GM10266 (cell line): Measurements from ENCODE around the gene TCF3.

Experiments
- DNase-seq: peaks from one replicate; pipeline ENCODE4 v3.0.0; 2012; ENCODE audit errors: extremely low spot score
- TF ChIP-seq, protein P1 (sequence below): IDR thresholded peaks from 2 replicates; pipeline ENCODE4 v1.5.1; 2012; ENCODE audit warnings: mild to moderate bottlenecking, low read depth; ENCODE audit not compliant: control insufficient read depth, insufficient read depth; ENCODE audit errors: missing control alignments

Gene TCF3

DNA sequence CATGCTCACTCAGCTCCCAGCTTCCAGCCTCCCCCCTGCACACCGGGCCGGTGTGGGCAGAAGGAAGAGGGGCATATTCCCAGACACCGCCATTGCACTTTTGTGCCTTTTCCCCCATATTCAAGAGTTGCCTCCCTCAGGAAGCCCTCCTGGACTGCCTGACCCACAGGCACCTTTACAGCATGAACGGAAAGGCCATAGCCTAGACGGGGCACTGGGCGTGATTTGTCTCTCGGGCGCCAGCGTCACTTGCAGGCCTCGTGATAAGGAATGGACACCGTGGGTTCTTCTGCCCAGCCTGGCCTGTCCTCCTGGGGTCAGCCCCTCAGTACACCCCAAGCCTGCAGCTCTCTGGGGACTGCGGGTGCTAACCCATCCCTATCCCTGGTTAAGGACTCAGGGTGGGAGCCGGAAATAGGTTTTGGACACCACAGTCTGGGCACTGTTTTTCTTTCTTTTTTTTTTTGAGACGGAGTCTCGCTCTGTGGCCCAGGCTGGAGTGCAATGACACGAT, 46.2 kb downstream of the TCF3 start:
- TF ChIP-seq, protein P1, sequence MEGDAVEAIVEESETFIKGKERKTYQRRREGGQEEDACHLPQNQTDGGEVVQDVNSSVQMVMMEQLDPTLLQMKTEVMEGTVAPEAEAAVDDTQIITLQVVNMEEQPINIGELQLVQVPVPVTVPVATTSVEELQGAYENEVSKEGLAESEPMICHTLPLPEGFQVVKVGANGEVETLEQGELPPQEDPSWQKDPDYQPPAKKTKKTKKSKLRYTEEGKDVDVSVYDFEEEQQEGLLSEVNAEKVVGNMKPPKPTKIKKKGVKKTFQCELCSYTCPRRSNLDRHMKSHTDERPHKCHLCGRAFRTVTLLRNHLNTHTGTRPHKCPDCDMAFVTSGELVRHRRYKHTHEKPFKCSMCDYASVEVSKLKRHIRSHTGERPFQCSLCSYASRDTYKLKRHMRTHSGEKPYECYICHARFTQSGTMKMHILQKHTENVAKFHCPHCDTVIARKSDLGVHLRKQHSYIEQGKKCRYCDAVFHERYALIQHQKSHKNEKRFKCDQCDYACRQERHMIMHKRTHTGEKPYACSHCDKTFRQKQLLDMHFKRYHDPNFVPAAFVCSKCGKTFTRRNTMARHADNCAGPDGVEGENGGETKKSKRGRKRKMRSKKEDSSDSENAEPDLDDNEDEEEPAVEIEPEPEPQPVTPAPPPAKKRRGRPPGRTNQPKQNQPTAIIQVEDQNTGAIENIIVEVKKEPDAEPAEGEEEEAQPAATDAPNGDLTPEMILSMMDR: no peak
- DNase-seq: no peak

DNA sequence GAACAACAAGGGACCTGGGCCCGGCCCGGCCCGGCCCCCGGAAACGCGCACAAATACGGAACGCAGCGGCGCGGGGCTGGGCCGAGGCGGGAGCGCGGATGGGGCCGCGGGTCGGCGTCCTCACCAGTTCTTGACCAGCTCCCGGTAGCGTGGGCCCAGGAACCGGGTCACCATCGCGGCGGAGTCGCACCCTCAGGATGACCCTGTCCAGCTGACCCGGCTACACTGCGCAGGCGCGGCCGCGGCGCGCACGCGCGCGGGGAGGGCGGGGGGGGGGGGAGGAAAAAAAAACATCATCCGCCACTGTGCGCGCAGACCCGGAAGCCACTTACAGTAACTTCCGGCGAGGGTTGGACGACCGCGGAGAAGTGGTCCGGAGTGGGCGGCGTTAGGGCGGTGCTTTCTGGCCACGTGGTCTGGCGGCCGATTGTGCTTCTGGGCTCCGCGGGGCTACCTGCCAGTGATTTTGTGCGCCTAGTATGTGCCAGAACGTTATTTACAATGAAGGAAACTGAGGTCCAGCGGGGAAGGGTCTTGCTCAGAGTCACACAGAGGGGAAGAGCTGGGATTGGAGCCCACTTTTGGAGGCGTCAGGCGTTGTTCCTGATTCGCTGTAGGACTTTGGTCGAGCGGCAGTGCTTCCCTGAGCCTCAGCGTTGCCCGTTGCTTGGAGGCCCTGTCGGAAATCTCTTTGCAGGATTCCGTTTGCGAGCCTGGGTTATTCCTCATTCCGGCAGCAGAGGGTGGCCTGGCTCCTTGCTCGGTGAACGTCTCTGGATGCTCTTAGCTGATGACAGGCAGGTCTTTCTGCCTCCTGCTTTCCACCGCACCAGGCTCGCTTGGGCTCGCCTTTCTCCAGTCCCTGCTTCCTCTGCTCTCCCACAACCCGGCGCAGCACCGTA, 46.9 kb downstream of the TCF3 start, which contains the start of gene UQCR11:
Gene UQCR11 (minus strand): TSS at position 227 of the 902 bp plus-strand sequence. CDS start 53 bp downstream, at position 174.
- DNase-seq: peak; percentile 99
- TF ChIP-seq, protein P1: peak; percentile 71

DNA sequence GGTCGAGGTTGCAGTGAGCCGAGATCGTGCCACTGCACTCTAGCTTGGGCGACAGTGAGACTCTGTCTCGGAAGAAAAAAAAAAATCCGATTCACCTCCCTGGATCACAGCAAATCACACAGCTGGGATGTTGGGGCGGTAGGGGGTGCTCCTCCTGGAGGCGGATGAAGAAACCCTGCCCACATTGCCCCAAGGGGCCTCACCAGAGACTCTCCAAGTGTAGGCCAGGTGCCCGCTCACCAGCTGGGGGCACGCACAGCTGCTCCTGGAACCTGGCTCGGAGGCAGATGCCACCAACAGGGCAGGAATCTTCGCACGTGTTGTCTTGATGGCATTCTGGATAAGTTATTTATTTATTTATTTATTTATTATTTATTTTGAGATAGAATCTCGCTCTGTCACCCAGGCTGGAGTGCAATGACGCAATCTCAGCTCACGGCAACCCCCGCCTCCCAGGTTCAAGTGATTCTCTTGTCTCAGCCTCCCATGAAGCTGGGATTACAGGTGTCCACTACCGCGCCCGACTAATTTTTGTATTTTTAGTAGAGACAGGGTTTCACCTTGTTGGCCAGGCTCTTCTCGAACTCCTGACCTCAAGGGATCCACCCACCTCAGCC, 50.2 kb downstream of the TCF3 start:
- TF ChIP-seq, protein P1: no peak
- DNase-seq: no peak

DNA sequence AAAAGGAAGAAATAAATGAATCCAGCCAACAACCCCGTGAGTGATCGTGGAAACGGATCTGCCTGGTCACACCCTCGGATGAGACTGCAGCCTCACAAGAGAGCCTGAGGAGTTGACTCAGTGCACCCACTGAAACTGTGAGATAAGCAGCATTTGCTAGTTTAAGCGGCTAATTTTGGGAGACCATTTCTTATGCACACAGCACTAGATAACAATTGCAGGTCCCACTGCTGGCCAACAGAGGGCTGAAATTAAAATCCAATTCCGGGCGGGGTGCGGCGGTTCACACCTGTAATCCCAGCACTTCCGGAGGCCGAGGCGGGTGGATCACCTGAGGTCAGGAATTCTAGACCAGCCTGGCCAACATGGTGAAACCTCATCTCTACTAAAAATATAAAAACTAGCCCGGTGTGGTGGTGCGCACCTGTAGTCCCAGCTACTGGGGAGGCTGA, 50.8 kb downstream of the TCF3 start:
- no peak for DNase-seq
- TF ChIP-seq, protein P1: no peak

DNA sequence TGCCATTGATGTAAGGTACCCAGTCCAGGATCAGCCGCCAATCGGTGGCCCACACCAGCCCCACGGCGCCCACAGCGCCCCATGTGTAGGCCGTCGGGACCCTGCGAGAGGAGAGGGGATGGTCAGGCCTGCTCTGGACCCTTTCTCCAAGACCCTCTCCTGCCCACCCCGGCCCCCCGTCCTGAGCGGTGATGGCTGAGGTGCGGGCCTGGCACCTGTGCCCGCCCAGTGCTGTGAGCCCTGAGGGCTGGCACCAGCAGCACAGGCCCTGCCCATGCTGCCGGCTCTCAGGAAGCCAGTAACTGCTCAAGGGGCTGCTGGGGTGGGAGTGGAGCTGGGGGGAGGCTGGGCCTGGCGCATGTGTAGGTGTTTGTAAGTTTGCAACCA, 53.0 kb downstream of the TCF3 start:
- TF ChIP-seq, protein P1: no peak

DNA sequence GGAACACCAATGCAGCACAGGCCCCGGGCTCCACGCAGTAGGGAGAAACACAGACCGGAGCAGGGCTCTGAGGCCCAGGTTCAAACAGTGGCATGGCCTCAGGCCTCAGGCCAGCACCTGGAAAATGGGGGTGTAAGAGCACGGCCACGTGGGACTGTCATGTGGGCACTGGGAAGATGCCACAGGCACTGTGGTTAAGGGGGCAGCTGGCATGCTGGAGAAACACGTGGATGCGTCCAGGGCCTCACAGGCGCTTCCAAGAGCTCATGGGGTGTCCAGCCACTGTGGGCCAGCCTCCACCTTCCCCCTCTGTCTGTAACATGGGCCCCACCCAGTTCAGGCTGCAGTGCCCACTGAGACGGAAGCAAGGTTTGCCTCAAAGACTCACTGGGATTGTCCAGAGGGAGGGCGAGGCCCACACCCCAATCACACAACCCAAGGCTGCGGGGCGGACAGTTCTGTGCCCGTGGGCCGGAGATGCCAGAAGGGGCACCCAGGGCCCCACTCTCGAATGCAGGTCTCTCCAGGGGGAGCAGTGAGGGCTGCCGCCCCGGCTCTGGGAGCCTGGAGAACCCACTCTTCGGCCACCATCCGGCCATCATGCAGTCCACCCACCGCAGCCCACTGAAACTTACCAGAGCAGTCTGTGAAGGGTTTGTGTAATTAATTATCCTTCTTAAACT, 53.5 kb downstream of the TCF3 start:
- no peak for DNase-seq
- TF ChIP-seq, protein P1: no peak

More for the DNA sequence above, 53.0 kb downstream of the TCF3 start:
- no peak for DNase-seq
